ENCODE measurements around the gene SRSF8.
"Not testable (repeated sequence)": the region's sequence is repeated elsewhere in the genome, so short reads cannot be mapped to it uniquely, and the experiment has no call there.

Gene SRSF8

GRCh38 chr11:95066716-95067038 is at the start of gene SRSF8:
Gene SRSF8 (plus strand): TSS chr11:95066919. CDS start chr11:95067227, 308 bp downstream.
- peak within 1 kb of the TSS; percentile 70 for H3K4me3 ChIP-seq (ENCODE audit: low read depth, low read length)
- TF ChIP-seq, protein P1, sequence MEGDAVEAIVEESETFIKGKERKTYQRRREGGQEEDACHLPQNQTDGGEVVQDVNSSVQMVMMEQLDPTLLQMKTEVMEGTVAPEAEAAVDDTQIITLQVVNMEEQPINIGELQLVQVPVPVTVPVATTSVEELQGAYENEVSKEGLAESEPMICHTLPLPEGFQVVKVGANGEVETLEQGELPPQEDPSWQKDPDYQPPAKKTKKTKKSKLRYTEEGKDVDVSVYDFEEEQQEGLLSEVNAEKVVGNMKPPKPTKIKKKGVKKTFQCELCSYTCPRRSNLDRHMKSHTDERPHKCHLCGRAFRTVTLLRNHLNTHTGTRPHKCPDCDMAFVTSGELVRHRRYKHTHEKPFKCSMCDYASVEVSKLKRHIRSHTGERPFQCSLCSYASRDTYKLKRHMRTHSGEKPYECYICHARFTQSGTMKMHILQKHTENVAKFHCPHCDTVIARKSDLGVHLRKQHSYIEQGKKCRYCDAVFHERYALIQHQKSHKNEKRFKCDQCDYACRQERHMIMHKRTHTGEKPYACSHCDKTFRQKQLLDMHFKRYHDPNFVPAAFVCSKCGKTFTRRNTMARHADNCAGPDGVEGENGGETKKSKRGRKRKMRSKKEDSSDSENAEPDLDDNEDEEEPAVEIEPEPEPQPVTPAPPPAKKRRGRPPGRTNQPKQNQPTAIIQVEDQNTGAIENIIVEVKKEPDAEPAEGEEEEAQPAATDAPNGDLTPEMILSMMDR (IDR thresholded peaks at IDR 0.05; ENCODE audit: low read depth, low read length): no peak

DNA sequence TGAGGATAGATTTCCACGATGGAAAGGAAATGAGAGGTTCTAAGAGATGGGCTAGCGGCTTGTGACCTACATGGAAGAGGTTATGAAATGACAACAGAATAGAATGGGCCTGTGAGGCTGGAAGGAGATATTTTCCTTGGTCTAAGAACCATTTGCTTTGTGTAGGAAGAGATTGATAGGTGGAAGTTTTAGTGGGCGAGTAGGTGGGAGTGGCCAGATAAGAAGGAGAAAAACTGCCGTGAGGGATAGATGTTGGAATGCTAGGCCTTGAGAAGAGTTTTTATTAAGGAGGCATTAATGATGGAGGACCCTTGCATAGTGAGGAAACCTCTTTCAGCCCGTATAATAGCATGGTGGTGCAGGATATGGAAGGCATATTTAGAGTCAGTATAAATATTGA is 45.3 kb upstream of the SRSF8 start:
- not testable (repeated sequence) for H3K4me3 ChIP-seq (ENCODE audit: low read depth, low read length)

DNA sequence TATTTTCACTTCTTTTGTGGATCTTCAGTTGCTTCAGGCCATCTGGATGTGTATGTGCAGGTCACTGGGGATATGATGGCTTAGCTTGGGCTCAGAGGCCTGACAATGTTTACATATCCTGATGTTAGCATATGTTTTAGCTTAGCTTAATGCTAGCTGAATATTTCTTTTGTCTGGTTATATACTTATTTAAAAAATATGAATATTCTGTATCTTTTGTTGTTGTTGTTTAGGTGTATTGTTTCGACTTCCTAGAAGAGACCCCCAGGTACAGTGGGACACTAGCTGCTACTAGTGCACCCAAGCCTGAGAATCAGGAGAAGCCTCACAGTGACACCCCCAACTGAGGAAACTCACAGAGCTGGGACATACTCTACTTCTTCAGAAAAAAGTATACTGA is 41.8 kb upstream of the SRSF8 start, which contains the start of gene KDM4E:
TSS of gene KDM4E (plus strand) at position 301 of the 400 bp plus-strand sequence. CDS start 300 bp downstream, outside the sequence.
- no peak within 1 kb of the TSS for H3K4me3 ChIP-seq (ENCODE audit: low read depth, low read length)
- TF ChIP-seq, protein P1 (IDR thresholded peaks at IDR 0.05; ENCODE audit: low read depth, low read length): no peak

GRCh38 chr11:95025594-95025993 is 41.1 kb upstream of the SRSF8 start:
- not testable (repeated sequence) for H3K4me3 ChIP-seq (ENCODE audit: low read depth, low read length)

DNA sequence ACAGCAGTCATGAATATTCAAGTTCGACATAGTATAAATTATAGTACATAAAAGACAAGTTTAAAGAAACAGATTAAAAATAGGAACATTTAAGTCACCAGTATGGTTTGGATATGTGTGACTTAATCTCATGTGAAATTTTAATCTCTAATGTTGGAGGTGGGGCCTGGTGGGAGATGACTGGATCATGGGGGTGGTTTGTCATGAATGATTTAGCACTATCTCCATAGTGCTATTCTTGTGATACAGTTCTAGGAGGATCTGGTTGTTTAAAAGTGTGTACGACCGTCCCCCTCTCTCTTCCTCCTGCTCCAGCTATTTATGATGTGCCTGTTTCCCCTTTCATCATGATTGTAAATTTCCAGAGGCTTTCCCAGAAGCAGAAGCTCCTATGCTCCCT is 38.4 kb upstream of the SRSF8 start:
- no peak overlapping the region for H3K4me3 ChIP-seq (ENCODE audit: low read depth, low read length)
- TF ChIP-seq, protein P1 (IDR thresholded peaks at IDR 0.05; ENCODE audit: low read depth, low read length): no peak

GRCh38 chr11:95033051-95033450 is 33.7 kb upstream of the SRSF8 start:
- TF ChIP-seq, protein P1 (IDR thresholded peaks at IDR 0.05; ENCODE audit: low read depth, low read length): no peak
- no peak overlapping the region for H3K4me3 ChIP-seq (ENCODE audit: low read depth, low read length)

- TF ChIP-seq, protein P1 (IDR thresholded peaks at IDR 0.05; ENCODE audit: low read depth, low read length): no peak
- no peak overlapping the region for H3K4me3 ChIP-seq (ENCODE audit: low read depth, low read length)
Measured at GRCh38 chr11:95035316-95035715, 31.4 kb upstream of the SRSF8 start.

- not testable (repeated sequence) for H3K4me3 ChIP-seq (ENCODE audit: low read depth, low read length)
Measured at GRCh38 chr11:95037356-95038035, 29.2 kb upstream of the SRSF8 start.

DNA sequence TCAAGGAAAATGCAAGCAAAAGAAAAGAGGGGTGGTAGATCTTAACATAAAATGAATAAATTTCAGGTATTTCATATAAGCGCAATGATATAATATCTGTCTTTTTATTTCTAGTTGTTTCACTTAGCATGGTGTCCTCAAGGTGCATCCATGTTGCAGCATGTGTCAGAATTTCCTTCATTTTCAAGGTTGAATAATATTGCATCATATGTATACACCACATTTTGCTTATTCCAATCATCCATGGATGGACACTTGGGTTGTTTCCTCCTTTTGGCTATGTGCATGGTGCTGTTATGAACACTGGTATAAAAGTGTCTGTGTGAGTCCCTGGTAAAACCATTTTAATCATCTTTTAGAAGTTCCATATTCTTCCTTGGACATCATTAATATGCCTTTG is 24.5 kb upstream of the SRSF8 start:
- TF ChIP-seq, protein P1 (IDR thresholded peaks at IDR 0.05; ENCODE audit: low read depth, low read length): no peak
- H3K4me3 ChIP-seq (ENCODE audit: low read depth, low read length): no peak overlapping the region

All from WI38 (cell line).